Measurements from ENCODE around the gene SIK3.
A peak's percentile ranks its signal among the peaks of the same experiment; 100 is the strongest.
"Not testable (repeated sequence)": the region's sequence is repeated elsewhere in the genome, so short reads cannot be mapped to it uniquely, and the experiment has no call there.

Gene SIK3

DNA sequence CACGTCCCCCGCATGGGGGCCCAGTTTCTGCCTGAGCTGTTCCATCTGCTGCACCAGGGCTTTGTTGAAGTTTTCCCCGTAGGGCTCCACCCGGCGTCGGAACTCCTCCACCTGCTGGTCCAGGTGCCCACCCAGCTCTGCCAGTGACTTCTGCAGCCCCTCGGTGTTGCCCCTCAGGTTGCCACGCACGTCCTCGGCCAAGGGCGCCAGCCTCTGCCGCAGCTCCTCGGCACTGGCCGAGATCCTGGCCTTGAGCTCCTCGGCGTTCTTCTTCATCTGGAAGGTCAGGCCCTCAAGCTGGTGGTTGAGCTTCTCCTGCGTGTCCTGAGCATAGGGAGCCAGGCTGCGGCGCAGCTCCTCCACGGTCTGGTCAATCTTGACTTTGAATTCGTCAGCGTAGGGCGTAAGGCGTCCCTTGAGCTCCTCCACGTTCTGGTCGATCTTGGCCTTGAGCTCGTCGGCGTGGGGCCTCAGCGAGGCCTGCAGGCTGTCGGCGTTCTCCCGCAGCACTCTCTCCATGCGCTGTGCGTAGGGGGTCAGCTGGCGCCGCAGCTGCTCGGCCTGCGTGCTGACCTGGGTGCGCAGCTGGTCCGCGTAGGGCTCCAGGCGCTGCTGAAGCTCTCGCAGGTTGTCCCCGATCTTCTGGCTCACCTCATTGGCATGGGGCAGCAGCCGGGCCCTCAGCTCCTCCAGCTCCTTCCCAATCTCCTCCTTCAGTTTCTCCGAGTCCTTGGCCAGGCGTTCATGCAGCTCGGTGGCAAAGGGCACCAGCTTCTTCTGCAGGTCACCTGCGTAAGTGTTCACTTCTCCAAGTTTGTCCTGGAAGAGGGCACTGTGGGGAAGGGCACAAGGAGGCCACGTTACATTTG lies 276.9 kb downstream of the SIK3 start:
- no peak for DNase-seq

DNA sequence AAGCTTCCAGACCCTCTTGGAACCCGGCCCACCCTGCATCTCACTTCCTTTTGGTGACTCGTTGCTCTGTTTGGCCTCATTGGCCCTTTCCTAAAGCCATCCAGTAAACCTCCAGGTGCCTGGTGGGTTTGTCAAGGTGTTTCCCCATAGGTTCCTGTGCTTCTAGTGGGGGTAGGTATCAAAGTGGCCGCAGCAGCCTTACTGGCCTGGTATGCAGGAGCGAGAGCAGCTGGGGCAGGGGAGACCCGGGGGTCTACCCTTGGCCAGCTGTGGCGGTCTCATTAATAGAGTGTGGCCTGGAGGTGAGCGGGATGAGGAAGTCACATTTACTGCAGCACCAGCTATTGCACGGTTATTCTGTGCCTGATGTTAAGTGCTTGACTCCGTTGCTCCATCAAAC lies 279.2 kb downstream of the SIK3 start:
- DNase-seq: no peak

DNA sequence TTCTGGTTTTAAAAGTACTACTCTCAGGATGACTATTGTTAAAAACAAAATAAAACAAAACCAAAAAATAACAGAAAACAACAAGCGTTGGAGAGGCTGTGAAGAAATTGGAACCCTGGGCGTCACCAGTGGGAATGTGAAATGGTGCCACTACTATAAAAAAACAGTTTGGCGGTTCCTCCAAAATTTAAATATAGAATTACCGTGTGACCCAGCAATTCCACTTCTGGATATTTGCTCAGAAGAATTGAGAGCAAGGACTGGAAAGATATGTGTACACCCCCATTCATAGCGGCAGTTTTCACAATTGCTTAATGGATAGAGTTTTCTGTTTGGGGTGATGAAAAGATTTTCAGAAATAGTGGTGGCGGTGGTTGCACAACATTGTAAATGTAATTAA lies 283.7 kb downstream of the SIK3 start:
- DNase-seq: no peak

DNA sequence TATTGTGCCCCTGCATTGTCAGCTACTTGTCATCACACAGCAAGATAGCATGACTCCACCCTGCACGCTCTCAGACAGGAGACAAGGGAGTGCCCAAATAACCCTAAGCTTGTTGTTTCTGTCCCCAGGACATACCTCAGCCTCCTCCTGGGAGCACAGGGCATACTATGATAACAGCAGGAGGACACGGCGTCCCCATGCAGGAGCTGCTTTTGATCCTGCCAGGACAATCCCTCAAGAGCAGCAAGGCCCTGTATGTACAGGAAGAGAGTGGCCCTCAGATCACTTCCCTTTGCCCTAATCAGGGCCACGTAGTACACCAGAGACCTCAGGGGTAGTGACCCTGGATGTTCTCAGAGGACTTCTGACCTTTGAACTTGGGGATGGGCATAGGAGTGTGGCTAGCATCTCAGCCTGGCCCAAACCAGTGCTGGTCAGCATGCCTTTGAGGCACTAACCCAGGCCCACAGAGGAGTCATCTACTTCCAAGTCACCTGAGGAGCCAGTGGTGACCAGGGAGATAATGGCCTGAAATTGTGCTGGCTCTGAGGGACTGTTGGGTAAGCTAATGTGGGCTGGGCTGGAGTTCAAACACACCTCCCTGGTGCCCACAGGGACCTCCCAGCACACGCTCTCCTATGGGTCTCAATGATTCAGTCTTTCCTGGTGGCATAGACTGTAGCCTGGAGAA lies 284.3 kb downstream of the SIK3 start:
- DNase-seq: no peak

DNA sequence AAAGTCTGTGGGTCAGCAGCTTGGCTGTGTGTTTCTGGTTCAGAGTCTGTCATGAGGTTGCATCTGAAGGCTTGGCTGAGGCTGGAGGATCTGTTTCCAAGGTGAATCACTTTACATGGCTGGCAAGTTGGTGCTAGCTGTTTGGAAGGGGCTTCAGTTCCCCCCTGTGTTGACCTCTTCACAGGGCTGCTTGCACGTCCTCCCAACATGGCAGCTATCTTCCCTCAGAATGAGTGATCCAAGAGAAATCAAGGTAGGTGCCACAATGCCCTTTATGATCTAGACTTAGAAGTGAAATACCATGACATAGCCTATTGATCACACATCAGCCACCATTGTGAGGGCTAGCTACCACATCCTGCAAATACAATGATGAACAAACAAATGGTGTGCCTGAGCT lies 285.1 kb downstream of the SIK3 start:
- no peak for DNase-seq

DNA sequence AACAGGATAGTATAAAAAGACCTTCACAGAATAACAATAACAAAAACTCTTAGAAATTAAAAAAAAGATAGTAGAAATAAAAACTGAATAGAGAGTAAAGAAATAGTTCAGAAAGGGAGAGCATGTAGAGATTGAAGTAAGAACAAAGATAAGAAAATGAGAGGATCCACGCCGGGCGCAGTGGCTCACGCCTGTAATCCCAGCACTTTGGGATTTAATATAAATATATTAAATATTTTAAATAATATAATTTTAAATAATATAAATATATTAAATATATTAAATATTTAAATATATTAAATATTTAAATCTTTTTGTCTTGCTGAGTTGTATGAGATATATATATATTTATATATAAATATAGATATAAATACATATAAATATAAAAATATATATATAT lies 286.1 kb downstream of the SIK3 start:
- no peak for DNase-seq

DNA sequence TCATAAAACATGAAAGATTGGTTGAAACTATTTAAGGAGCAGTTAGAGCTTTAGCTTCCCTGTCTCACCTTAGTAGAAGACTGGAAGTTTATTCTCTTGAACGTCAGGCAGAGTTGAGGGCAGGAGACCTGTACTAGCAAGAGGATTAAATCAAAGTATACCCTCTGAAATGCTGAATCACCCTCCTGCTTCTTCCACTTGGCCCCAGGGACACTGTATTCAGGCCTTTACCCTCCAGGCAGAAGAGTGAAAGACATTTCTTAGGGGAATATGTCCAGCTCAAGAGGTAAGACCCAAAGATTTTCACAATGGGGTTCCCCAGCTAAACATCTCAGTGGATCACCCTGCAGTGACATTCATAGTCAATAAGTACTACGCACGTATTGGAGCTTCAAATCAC lies 287.0 kb downstream of the SIK3 start:
- DNase-seq: no peak

DNA sequence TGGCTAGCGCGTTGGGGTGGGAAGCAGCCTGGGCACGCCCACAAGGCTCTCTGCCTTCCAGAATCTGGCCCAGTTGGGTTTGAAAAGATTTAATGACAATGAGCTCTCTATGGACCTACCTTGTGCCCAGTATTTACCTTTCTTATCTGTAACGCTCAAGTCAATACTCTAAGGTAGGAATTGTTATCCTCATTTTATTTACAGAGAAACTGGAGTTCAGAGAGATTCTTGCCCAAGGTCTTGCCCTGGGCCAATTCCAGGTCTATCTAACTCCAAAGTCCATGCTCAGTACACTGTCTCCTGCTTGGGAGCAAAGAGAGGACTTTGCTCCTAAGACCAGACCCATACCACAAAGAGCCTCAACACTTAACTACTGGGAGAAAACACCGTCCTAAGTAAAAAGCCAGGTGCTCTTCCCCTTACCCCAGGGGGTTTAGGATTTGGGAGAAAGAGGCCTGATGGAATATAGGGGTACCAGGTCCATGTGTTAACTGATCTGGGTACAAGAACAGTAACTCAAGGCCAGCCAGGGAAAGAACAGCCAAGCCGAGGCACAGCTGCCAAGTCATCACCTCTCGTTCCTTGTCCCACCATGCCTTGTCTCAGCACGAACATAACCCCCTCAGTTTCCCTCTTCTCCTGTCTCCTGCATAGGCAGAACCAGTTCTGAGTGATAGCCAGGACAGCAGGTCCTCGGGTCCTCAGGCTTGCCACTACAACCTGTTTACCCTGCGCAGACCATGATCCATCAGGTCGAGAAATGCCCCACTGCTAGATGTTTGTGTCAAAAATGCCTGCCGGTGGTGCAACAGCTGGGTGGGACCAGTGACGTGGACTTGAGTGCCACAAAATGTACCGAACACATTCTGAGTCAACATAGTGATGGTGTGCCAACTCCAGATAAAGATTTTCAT lies 289.7 kb downstream of the SIK3 start:
- no peak for DNase-seq

DNA sequence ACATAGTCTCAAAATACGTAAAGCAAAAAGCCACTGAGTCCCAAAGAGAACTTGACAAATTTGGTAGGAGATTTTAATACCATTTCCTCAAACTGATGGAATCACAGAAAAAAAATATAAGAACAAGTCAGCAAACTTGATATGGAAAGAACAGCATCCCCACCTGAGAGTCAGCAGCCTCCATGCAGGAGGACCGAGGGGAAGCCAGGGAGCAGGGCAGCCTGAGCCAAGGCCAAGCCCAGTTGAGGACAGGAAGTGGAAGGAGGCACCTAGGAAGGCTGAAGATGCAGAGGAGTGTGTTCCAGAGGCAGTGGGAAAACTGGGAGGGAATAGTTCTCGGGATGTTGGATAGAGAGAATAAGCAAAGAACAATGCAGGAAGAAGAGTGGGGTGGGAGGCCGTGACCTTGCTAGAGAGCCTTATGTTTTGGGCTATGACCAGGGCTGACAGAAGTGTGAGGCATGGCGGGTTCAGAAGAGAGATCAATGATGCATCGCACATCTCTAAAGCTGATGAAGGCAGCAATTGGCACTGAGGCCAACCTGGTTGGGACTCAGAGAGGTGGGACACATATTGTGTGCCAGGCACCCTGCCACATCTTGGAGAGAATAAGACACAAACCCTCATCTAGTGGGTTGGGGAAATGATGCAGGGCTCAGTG lies 290.5 kb downstream of the SIK3 start:
- no peak for DNase-seq

DNA sequence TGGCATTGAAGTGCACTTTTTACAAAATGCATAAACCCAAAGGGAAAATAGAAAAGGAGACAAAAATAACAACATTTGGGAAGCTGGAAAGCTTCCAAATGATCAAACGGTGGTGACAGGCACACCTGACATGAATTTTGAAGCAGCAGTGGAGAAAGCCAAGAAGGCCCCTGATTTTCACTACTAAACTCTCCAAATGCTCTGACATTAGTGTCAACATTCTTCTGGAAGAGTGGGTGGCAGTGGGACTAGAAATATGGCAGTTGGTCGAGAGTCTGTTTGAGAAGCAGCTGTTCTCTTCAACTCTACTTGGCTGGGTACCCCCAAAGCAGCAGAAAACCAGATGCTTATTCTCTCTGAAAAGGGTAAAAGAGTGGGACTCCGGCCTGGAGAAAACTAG lies 294.2 kb downstream of the SIK3 start:
- DNase-seq: no peak

DNA sequence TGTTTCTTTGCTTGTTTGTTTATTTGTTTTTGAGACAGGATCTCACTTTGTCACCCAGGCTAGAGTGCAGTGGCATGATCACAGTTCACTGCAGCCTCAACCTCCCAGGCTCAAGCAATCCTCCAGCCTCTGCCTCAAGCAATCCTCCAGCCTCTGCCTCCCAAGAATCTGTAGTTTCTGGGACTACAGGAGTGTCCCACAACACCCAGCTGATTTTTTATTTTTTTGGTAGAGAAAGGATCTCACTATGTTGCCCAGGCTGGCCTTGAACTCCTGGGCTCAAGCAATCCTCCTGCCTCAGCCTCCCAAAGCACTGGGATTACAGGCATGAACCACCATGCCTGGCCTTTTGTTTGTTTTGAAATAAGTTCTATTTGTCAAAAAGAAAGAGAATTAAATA lies 296.6 kb downstream of the SIK3 start:
- not testable (repeated sequence) for DNase-seq

DNA sequence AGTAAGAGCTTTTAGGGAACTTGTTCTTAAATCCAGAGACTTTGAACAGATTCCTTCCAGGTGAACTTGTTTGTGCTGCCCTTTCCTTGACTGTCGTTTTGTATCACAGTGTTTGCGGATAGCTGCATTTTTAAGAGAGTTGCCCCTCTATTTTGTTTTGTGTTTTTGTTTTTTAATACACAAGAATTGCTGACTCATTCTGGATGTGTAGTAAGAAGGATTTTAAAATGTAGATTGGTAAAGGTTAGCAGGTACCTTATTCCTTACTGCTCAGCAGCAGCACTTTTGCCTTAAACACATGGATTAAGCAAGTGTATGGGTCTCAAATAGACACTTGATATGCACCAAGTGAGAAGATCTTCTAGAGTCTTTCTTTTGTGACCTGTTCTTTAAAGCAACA lies 297.6 kb downstream of the SIK3 start:
- DNase-seq: no peak

DNA sequence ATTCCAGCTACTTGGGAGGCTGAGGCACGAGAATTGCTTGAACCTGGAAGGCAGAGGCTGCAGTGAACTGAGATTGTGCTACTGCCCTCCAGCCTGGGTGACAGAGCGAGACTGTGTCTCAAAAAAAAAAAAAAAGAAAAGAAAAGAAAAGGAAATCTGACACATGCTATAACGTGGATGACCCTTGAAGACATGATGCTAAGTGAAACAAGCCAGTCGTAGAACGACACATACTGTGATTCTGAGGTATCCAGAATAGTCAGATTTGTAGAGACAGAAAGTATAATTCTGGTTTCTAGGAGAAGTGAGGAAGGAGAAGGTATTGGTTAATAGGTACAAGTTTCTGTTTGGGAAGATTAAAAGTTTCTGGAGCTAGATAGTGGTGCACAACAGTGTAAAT lies 299.9 kb downstream of the SIK3 start:
- DNase-seq: no peak

DNA sequence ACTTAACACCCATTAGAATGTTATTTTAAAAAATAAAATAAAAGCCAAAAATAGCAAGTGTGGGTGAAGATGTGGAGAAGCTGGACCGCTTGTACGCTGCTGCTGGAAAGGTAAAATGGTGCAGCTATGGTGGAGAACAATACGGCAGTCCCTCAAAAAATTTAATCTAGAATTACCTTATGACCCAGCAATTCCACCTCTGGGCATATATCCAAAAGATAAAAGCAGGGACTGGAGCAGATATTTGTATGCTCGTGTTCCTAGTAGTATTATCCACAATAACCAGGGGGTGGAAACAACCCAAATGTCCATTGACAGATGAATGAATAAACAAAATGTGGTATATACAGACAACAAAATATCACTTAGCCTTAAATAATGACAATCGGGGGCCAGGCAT lies 300.4 kb downstream of the SIK3 start:
- DNase-seq: no peak

DNA sequence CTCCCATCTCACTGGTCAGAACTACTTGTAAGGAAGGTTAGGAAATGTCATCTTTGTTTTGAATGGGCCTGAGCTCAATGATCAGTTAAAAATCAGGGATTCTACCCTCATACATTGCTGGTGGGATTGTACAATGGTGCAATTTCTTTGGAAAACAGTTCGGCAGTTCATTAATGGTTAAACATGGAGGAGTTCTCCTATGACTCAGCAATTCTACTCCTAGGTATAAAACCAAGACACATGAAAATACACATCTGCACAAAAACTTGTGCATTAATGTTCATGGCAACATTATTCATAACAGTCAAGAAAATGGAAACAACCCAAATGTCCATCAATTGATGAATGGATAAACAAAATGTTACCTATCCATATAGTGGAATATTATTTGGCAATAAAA lies 301.7 kb downstream of the SIK3 start:
- no peak for DNase-seq

DNA sequence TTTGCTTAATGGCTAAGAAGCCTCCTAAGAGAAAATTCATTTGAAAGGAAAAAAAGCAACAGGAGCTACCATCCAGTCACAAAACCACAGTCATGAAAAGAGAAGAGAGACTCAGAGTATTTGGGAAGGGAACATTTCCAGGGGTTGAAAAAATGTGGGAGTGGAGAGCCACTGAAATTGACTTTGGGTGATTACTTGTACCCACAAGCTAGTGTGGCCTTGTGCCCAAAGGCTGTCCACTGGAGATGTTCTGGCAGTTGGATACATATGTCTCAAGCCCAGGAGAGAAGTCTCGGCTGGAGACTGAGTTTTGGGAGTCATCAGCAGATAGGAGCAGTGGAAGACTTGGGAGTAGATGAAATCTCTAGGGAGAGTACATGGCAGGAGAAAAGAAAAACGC lies 303.4 kb downstream of the SIK3 start:
- DNase-seq: no peak

DNA sequence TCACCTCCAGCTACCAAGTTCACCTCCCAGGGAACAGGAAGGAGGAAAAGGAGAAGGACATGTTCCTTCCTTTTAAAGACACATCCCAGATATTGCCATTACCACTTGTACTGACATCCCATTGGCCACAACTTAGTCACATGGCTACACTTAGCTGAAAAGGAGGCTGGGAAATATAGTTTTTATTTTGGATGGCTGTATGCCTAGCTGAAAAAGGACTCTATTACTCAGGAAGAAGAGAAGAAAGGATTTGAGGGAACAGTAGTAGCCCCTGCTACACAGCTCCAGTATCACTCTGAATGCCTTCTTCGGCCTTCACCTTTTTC lies 304.5 kb downstream of the SIK3 start:
- peak in 2 of 4 experiments; percentile 24 to 28 for DNase-seq
